ENCODE measurements around the gene TMEM108.

TMEM108 gene

DNA sequence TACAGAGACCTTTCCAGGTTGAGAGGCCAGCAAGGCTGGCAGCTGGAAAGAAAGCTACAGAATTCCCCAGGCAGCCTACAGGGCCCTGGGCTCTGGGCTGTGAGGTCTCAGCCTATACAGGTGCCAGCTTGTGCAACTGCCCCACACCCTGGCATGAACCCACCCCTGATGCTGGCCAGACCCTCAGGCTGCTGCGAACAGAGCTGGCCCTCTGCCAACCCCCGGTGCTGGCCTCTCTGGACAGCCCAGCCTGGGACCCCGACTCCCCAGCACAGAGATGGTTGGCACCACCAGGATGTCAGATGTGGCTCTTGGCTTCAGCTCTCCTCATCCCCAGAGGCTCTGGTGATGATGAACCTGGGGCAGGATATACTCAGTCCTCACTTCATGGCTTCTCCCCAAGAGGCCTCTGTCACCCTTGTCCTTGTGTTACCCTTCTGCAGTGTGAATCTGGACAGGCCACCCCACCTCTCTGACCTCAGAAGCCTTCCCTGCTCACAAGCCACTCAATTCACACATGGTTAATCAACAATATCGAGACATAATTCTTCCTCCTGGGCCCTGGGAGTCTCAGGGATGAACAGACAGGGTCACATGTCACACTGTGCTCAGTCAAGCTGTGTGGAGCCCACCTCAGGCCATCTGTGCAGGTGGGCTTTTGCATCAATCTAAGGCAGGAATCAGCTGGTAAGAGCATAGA lies 350.7 kb downstream of the TMEM108 start:
- TF ChIP-seq, protein P1, sequence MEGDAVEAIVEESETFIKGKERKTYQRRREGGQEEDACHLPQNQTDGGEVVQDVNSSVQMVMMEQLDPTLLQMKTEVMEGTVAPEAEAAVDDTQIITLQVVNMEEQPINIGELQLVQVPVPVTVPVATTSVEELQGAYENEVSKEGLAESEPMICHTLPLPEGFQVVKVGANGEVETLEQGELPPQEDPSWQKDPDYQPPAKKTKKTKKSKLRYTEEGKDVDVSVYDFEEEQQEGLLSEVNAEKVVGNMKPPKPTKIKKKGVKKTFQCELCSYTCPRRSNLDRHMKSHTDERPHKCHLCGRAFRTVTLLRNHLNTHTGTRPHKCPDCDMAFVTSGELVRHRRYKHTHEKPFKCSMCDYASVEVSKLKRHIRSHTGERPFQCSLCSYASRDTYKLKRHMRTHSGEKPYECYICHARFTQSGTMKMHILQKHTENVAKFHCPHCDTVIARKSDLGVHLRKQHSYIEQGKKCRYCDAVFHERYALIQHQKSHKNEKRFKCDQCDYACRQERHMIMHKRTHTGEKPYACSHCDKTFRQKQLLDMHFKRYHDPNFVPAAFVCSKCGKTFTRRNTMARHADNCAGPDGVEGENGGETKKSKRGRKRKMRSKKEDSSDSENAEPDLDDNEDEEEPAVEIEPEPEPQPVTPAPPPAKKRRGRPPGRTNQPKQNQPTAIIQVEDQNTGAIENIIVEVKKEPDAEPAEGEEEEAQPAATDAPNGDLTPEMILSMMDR (IDR thresholded peaks at IDR 0.05; ENCODE audit: low read depth, low read length, missing control alignments), result no peak
- DNase-seq (ENCODE audit: extremely low read depth, low read depth), result no peak
- no peak overlapping the region for H3K4me3 ChIP-seq (replicated peaks; ENCODE audit: low read depth, low read length)

- no peak overlapping the region for H3K4me3 ChIP-seq (replicated peaks; ENCODE audit: low read depth, low read length)
- TF ChIP-seq, protein P1 (IDR thresholded peaks at IDR 0.05; ENCODE audit: low read depth, low read length, missing control alignments), result no peak
- DNase-seq (ENCODE audit: extremely low read depth, low read depth), result no peak
Observed at GRCh38 chr3:133390715-133391114, 352.5 kb downstream of the TMEM108 start.

- no peak for DNase-seq (ENCODE audit: extremely low read depth, low read depth)
- TF ChIP-seq, protein P1 (IDR thresholded peaks at IDR 0.05; ENCODE audit: low read depth, low read length, missing control alignments), result no peak
- no peak overlapping the region for H3K4me3 ChIP-seq (replicated peaks; ENCODE audit: low read depth, low read length)
Observed at GRCh38 chr3:133393204-133393603, 355.0 kb downstream of the TMEM108 start.

DNA sequence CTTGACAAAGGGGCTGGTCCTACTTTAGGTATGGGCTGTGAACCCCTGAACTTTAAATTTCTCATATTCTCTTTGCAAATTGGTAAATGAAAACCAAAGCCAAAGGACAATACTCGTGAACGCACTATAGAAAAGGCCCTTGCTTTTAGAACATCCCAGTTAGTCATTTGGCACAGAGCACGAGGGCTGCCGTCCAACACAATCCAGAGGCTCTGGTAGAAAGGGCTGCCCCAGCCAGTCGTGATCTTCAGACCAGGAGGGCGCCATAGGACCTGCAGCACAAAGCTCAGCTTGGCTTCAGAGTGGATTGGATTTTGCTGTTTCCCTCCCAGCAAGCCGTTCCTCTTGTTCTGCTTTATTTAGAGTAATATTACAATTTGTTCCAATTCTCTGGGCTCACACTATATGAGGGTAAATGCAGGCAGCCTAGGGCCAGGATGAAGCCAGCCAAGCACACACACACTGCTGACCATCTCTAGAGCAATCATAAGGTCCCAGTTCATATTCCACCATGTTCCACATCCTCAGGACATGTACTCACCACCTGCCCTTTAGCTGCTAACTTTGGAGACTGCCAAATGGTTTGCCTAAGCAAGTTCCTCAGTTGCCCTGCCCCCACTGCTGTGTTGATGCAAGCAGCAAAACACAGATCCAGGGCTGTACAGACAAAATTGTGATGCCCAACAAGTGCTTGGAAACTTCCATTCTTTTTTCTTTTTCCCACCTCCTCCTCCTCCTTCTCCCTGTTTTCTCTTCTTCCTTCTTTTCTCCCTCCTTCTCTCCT lies 355.7 kb downstream of the TMEM108 start:
- TF ChIP-seq, protein P1 (IDR thresholded peaks at IDR 0.05; ENCODE audit: low read depth, low read length, missing control alignments), result no peak
- DNase-seq (ENCODE audit: extremely low read depth, low read depth), result no peak
- H3K4me3 ChIP-seq (replicated peaks; ENCODE audit: low read depth, low read length), result no peak overlapping the region

DNA sequence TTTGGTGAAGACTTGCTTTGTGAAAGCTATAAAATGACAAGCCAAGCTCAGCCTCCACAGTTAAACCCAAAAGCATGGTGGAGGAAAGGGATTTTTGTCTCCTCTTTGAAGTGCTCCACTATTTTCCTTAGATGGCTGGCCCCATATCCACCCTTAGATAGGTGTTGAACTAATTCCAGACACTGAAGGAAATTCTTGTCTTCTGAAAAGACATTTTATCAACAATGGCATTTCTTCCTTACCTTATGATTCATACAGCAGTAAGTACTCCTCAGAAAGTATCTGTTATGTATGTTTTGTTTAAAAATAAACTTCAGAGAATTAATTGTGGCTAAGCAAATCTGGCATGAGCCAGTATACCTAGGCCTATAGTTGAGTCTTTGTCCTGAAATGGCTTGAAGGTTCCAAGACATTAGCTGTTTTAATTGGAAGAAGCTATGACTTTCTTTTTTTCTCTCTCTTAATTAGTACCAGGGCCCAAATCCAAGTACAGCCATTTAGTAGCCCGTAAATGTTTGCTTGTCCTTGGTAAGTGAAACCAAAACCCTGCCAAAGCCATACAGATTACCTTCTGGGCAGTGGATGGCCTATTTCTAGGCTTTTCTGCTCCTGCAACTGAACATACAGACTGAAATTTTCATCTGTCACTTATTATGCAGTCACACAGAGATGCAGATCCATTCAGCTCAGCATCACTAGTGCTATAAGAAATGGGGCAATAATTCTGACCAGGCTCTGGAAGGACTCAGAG lies 356.5 kb downstream of the TMEM108 start:
- H3K4me3 ChIP-seq (replicated peaks; ENCODE audit: low read depth, low read length), result no peak overlapping the region
- no peak for DNase-seq (ENCODE audit: extremely low read depth, low read depth)
- TF ChIP-seq, protein P1 (IDR thresholded peaks at IDR 0.05; ENCODE audit: low read depth, low read length, missing control alignments), result no peak

- H3K4me3 ChIP-seq (replicated peaks; ENCODE audit: low read depth, low read length), result no peak overlapping the region
- TF ChIP-seq, protein P1 (IDR thresholded peaks at IDR 0.05; ENCODE audit: low read depth, low read length, missing control alignments), result no peak
- DNase-seq (ENCODE audit: extremely low read depth, low read depth), result no peak
Observed at GRCh38 chr3:133396906-133397305, 358.7 kb downstream of the TMEM108 start.
